ENCODE results near the gene P2RX4. TPM values are rescaled to one million over a fixed set of nuclear protein-coding genes. Genes with fewer than 3 reads are reported as not detected.

P2RX4 gene
- total and polyA plus RNA-seq, 2 of the 8 experiments (the other 6 are each of a cell fraction or from before 2014, with no cell fraction given), result 9.5 to 12.2 TPM

DNA sequence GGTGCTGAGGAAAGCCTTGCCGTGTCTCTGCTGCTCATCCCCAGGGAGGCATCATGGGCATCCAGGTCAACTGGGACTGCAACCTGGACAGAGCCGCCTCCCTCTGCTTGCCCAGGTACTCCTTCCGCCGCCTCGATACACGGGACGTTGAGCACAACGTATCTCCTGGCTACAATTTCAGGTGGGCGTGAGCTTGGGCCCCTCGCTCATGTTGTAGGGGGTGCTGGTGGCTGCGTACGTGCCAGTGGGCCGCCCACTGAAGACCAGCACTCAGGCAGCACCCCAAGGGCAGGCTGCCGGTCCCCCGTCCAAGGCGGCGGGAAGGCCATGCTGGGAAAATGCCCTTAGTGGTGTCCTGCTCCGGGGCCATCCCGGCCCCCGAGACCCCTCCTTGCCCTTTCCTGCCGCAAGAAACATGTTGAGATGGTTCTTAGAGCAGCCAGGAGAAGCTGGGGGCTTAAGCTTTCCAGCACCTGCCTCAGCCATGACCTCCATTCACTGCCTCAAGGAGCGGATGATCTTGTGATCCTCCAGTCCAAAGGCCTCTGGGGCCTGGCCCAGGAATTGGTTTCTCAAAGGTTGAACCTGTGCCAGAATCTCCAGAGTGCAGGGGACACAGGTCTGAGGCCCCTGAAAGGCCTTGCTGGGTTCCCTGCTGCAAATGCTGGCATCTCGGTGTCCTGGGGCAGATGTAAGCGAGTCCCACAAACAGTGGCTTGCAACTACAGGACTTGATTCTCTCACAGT, 19.2 kb downstream of the P2RX4 start:
- Histone ChIP-seq H3K56ac (replicated peaks; ENCODE audit: insufficient read length, low read depth, low read length) (no peak overlapping the region), H2BK12ac (ENCODE audit: low read depth, low read length) (no peak overlapping the region), H2BK15ac (ENCODE audit: low read length) (no peak overlapping the region), H3K27ac (ENCODE audit: low read depth, low read length) (no peak overlapping the region), H3K4me1 (replicated peaks in 1 of 4; ENCODE audit: control insufficient read depth in 3 of 4, insufficient read depth in 4 of 4, low read length in 3 of 4) (no peaks in the 10 kb centered on the region), H3K4ac (replicated peaks; ENCODE audit: insufficient read length, low read depth, low read length) (no peak overlapping the region), H3K18ac (ENCODE audit: extremely low read depth, low read length) (no peak overlapping the region), H4K8ac (ENCODE audit: extremely low read depth, insufficient read depth, low read length) (no peak overlapping the region; the same call in 1 of the 2 replicates), H2AK5ac (ENCODE audit: low read depth, low read length) (no peak overlapping the region), H3K27me3 (replicated peaks in 1 of 4; ENCODE audit: control insufficient read depth in 3 of 4, extremely low read depth in 1 of 4, insufficient read depth in 3 of 4, low read length in 3 of 4) (no peaks in the 10 kb centered on the region), H2BK120ac (replicated peaks; ENCODE audit: low read depth, low read length) (no peak overlapping the region), H3K4me2 (ENCODE audit: insufficient read depth in 1 of 2, low read depth in 2 of 2, low read length in 2 of 2) (no peak overlapping the region), H3K23ac (ENCODE audit: insufficient read length) (no peak overlapping the region), H4K5ac (ENCODE audit: insufficient read length, low read depth, low read length) (no peak overlapping the region), H4K91ac (replicated peaks; ENCODE audit: insufficient read length, low read length) (no peak overlapping the region), H4K20me1 (replicated peaks in 1 of 2; ENCODE audit: control insufficient read depth in 1 of 2, insufficient read depth in 2 of 2, low read length in 2 of 2) (no peaks in the 10 kb centered on the region), H2AFZ (ENCODE audit: low read length) (no peak overlapping the region), H3K23me2 (ENCODE audit: low read depth, low read length) (no peaks in the 10 kb centered on the region), H3K79me1 (ENCODE audit: low read depth, low read length) (no peaks in the 10 kb centered on the region), H3K4me3 (ENCODE audit: extremely low read depth in 1 of 4, insufficient read depth in 2 of 4, low read depth in 3 of 4, low read length in 4 of 4) (no peak overlapping the region), H3K79me2 (ENCODE audit: control insufficient read depth in 1 of 2, insufficient read depth in 2 of 2, low read length in 2 of 2) (no peaks in the 10 kb centered on the region), H3K9ac (replicated peaks in 1 of 4; ENCODE audit: extremely low read depth in 1 of 4, low read depth in 3 of 4, low read length in 3 of 4) (no peak overlapping the region), H2BK20ac (ENCODE audit: low read length) (no peak overlapping the region), H2BK5ac (ENCODE audit: low read depth, low read length) (no peak overlapping the region; the same call in 1 of the 2 replicates), H3K36me3 (ENCODE audit: control insufficient read depth in 2 of 4, insufficient read depth in 4 of 4, low read length in 3 of 4) (no peaks in the 10 kb centered on the region), H3K9me3 (ENCODE audit: insufficient read depth in 2 of 2, low read depth in 1 of 2, low read length in 1 of 2) (no peaks in the 10 kb centered on the region), H3K14ac (ENCODE audit: insufficient read length) (no peak overlapping the region)
- DNase-seq (ENCODE audit: low read depth in 1 of 2, low spot score in 2 of 2) (no peak), FAIRE-seq (no peak)
- ChIA-PET CTCF (ENCODE audit: partially characterized antibody) (interaction anchor here (1.2 to 3.5 kb wide), 6 partner anchors 10 to 226 kb away, joined by 3 to 24 read pairs (median 6); no protein-coding TSS in a partner anchor), POLR2A (ENCODE audit: partially characterized antibody) (interaction anchor here (1.0 kb wide), 1 partner anchor 10 kb away, joined by 3 read pairs; no protein-coding TSS in a partner anchor)
- 93% methylated on average over 23 of the region's 24 CpGs; no CpG with 5 or more reads in 1 of the 2 experiments for WGBS, 2 experiments (ENCODE audit: extremely low coverage in 1 of 2, insufficient coverage in 1 of 2, insufficient read length in 1 of 2, insufficient replicate concordance in 2 of 2, low coverage in 1 of 2, low lambda C conversion rate in 2 of 2, missing lambda C conversion rate in 1 of 2)
- TF ChIP-seq RFX5 (IDR thresholded peaks at IDR 0.05; ENCODE audit: borderline replicate concordance, low read depth, low read length), result no peak
- no peak for TF ChIP-seq SP1 (IDR thresholded peaks at IDR 0.05; ENCODE audit: low read depth, low read length)
- TF ChIP-seq SIN3A (conservative IDR thresholded peaks at IDR 0.05 in 1 of 2, IDR thresholded peaks at IDR 0.05 in 1 of 2; ENCODE audit: low read depth in 1 of 2, low read length in 2 of 2), result no peak
- TF ChIP-seq RAD21 (IDR thresholded peaks at IDR 0.05 in 1 of 2, conservative IDR thresholded peaks at IDR 0.05 in 1 of 2; ENCODE audit: low read depth in 2 of 2, low read length in 2 of 2), result no peak
